Peyer's patch (tissue), 4 donors: ENCODE results near the gene INTU.

ENCODE experiments used
- POLR2A ChIP-seq, 2 donors: fragments of 450-650 bp; IDR thresholded peaks; one replicate each; pipeline ENCODE4 v1.5.1; 2017; ENCODE audit warnings: antibody characterized with exemption in 2 of 2, mild to moderate bottlenecking in 2 of 2, moderate library complexity in 2 of 2
- TF ChIP-seq, protein P1 (sequence below), 6 experiments: fragments of 450-650 bp in 4 of 6; fragments of 200-600 bp in 2 of 6; sonication (generic) in 1 of 6; IDR thresholded peaks; one replicate each; pipeline ENCODE4 v1.5.1; 2017 to 2019; ENCODE audit warnings: antibody characterized with exemption in 6 of 6, mild to moderate bottlenecking in 3 of 6, moderate library complexity in 1 of 6

DNA sequence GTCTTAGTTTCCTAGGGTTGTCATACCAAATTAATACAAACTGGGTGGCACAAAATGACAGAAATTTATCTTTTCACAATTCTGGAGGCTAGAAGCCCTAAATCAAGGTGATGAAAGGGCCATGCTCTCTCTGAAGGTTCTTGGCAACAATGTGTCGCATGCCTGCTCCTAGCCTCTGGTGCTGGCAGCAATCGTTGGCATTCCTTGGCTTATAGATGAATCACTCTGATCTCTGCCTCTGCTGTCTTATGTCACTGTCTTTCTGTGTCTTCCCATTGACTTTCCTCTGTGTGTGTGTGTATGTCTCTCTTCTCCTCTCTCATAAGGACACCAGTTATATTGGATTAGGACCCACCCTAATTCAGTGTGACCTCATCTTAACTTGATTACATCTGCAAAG lies 15.9 kb upstream of the INTU start:
- TF ChIP-seq, protein P1, sequence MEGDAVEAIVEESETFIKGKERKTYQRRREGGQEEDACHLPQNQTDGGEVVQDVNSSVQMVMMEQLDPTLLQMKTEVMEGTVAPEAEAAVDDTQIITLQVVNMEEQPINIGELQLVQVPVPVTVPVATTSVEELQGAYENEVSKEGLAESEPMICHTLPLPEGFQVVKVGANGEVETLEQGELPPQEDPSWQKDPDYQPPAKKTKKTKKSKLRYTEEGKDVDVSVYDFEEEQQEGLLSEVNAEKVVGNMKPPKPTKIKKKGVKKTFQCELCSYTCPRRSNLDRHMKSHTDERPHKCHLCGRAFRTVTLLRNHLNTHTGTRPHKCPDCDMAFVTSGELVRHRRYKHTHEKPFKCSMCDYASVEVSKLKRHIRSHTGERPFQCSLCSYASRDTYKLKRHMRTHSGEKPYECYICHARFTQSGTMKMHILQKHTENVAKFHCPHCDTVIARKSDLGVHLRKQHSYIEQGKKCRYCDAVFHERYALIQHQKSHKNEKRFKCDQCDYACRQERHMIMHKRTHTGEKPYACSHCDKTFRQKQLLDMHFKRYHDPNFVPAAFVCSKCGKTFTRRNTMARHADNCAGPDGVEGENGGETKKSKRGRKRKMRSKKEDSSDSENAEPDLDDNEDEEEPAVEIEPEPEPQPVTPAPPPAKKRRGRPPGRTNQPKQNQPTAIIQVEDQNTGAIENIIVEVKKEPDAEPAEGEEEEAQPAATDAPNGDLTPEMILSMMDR (IDR thresholded peaks at IDR 0.05), result no peak
- no peak for TF ChIP-seq POLR2A (IDR thresholded peaks at IDR 0.05)
